ENCODE measurements around the gene MATN4.

The MATN4 gene

DNA sequence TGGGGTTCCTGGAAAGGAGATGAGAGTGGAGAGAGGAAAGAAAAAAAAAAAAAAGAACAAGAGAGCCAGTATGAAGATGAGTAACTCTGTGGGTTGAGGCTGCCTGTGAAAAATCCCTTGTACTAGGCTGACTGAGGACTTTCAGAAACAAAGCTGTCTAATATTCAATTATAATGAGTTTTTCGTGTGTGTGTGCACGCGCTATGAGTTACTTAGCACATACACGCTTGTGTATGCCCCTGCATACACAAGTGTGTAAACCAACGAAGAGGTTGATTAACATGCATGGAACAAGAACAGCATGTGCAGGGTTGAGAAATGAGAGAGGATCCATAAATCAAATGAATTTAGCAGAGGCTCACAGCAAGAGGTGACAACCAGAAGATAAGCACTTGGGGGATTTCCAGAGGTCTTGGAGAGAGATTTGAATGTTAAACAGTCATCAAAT lies 6.3 kb downstream of the MATN4 start:
- no peaks in the 10 kb centered on the region for H3K9me3 ChIP-seq
- H3K36me3 ChIP-seq (replicated peaks) = no peaks in the 10 kb centered on the region
- H3K27me3 ChIP-seq (ENCODE audit: low read depth) = no peaks in the 10 kb centered on the region; the same call in 1 of the 2 replicates
- in situ Hi-C loops (cut with MboI; ENCODE audit: low sequenced_read_pairs) = no loop called here
- peaks cover 3% of the 10 kb centered on the region; the same call in 1 of the 2 replicates for H3K4me1 ChIP-seq
- DNase-seq (ENCODE audit: low spot score in 2 of 2) = no peak
- no peak overlapping the region for H3K4me3 ChIP-seq

DNA sequence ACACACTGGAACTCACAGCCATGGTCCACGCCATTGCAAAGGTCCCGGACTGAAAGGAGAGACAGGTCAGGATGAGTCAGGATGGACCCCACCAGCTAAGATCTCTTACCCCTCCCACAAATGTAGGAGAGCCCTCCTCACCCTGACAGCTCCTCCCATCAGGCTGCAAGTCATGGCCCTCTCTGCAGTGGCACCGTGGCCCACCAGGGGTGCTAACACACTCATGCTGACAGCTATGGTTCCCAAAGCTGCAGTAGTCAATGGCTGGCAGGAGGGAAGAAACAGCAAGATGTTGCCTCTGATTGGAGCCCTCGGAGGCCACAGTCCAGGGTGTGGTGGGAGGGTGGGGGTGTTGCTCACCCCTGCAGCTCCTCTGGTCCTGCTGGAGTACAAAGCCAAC lies 7.1 kb downstream of the MATN4 start:
- no peaks in the 10 kb centered on the region for H3K4me1 ChIP-seq
- no peak overlapping the region for H3K4me3 ChIP-seq
- in situ Hi-C loops (cut with MboI; ENCODE audit: low sequenced_read_pairs) = no loop called here
- no peaks in the 10 kb centered on the region for H3K9me3 ChIP-seq
- H3K36me3 ChIP-seq (replicated peaks) = no peaks in the 10 kb centered on the region
- no peaks in the 10 kb centered on the region; the same call in 1 of the 2 replicates for H3K27me3 ChIP-seq (ENCODE audit: low read depth)
- peak; percentile 19 to 76 for DNase-seq (ENCODE audit: low spot score in 2 of 2)

GRCh38 chr20:45299786-45300185 lies 8.3 kb downstream of the MATN4 start:
- no peak for DNase-seq (ENCODE audit: low spot score in 2 of 2)
- Histone ChIP-seq H3K9me3 (no peaks in the 10 kb centered on the region), H3K36me3 (replicated peaks) (no peaks in the 10 kb centered on the region), H3K27me3 (ENCODE audit: low read depth) (no peaks in the 10 kb centered on the region; the same call in 1 of the 2 replicates), H3K4me1 (no peaks in the 10 kb centered on the region), H3K4me3 (no peak overlapping the region)
- in situ Hi-C loops (cut with MboI; ENCODE audit: low sequenced_read_pairs) = loop anchor here (25.0 kb wide), 1 partner anchor 262 kb away; no protein-coding TSS in a partner anchor

- no peak for DNase-seq (ENCODE audit: low spot score in 2 of 2)
- in situ Hi-C loops (cut with MboI; ENCODE audit: low sequenced_read_pairs) = loop anchor here (25.0 kb wide), 1 partner anchor 261 kb away; no protein-coding TSS in a partner anchor
- Histone ChIP-seq H3K27me3 (ENCODE audit: low read depth) (no peaks in the 10 kb centered on the region; the same call in 1 of the 2 replicates), H3K36me3 (replicated peaks) (no peaks in the 10 kb centered on the region), H3K9me3 (no peaks in the 10 kb centered on the region), H3K4me1 (no peaks in the 10 kb centered on the region), H3K4me3 (no peak overlapping the region)
Measured at GRCh38 chr20:45297786-45298497, 10.2 kb downstream of the MATN4 start.

- H3K27me3 ChIP-seq (ENCODE audit: low read depth) = no peaks in the 10 kb centered on the region; the same call in 1 of the 2 replicates
- no peaks in the 10 kb centered on the region for H3K4me1 ChIP-seq
- H3K9me3 ChIP-seq = no peaks in the 10 kb centered on the region
- DNase-seq (ENCODE audit: low spot score in 2 of 2) = no peak
- no peaks in the 10 kb centered on the region for H3K36me3 ChIP-seq (replicated peaks)
- H3K4me3 ChIP-seq = no peak overlapping the region
- in situ Hi-C loops (cut with MboI; ENCODE audit: low sequenced_read_pairs) = loop anchor here (25.0 kb wide), 1 partner anchor 257 kb away; no protein-coding TSS in a partner anchor
Measured at GRCh38 chr20:45294659-45295058, 13.4 kb downstream of the MATN4 start.

DNA sequence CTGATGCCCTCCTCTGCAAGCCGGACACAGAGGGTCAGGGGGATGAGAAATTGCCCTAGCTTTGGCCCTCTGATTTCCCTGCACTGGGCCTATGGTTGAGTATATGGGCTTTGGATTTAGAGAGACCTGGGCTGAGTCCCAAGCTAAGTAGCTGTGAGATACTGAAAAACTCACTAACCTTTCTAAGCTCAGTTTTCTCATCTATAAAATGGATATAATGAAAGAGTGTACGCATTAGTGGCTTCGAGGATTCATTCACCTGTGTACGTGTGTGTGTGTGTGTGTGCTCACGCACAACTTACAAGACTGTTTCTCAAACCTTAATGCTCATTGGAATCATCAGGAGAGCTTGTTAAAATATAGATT lies 14.1 kb downstream of the MATN4 start:
- Histone ChIP-seq H3K4me1 (no peaks in the 10 kb centered on the region), H3K36me3 (replicated peaks) (no peaks in the 10 kb centered on the region), H3K9me3 (no peaks in the 10 kb centered on the region), H3K27me3 (ENCODE audit: low read depth) (no peaks in the 10 kb centered on the region; the same call in 1 of the 2 replicates), H3K4me3 (peak overlapping the region; percentile 30; the same call in 1 of the 2 replicates)
- in situ Hi-C loops (cut with MboI; ENCODE audit: low sequenced_read_pairs) = loop anchor here (25.0 kb wide), 1 partner anchor 257 kb away; no protein-coding TSS in a partner anchor
- DNase-seq (ENCODE audit: low spot score in 2 of 2) = no peak

DNA sequence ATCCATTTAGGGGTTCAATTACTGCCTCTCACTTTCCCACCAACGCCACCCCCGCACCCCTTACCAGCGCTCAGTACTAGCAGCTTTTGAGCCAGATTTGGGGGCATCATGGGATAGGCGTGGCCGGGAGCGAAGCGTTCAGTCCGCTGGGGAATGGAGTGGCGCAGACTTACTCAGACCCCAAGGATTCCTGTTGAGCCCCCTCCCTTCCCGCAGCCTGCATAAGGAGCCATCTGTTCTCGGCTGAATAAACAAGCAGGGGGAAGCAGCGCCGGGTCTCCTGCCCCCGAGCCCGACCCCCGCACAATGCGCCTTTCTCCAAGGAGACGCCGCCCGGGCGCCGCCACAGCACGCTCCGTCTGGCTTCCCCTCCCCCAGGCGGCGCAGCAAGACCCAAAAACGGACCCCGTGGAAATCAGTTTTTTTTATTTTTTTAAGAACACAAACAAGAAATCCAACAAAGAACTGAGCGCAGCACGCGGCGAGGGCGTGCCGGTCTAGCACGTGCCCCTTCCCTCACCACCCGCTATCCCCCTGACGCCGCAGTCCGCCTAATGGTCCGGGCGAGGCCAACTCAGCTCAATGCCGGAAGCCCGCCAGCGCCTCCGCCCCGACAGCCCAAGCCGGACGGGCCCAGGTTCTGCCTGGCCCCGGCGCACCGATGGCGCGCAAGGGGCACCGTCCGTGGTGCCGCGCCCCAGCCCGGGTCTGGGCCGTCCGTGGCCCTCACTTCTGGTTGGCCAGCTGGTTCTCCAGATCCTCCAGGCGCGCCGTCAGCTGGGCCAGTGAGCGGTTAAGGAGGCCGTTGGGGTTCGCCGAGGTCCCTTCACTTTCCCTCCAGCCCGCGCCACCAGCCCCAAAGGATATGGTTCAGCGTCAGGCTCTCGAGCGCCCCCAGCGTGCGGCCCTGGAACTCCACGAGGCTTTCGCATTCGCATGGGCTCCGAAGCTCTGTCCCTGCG lies 14.8 kb downstream of the MATN4 start:
- peak; percentile 51 to 91 for DNase-seq (ENCODE audit: low spot score in 2 of 2)
- Histone ChIP-seq H3K27me3 (ENCODE audit: low read depth) (no peaks in the 10 kb centered on the region; the same call in 1 of the 2 replicates), H3K4me3 (peak overlapping the region; percentile 30), H3K36me3 (replicated peaks) (no peaks in the 10 kb centered on the region), H3K4me1 (no peaks in the 10 kb centered on the region), H3K9me3 (no peaks in the 10 kb centered on the region)
- in situ Hi-C loops (cut with MboI; ENCODE audit: low sequenced_read_pairs) = loop anchor here (25.0 kb wide), 1 partner anchor 256 kb away; no protein-coding TSS in a partner anchor

DNA sequence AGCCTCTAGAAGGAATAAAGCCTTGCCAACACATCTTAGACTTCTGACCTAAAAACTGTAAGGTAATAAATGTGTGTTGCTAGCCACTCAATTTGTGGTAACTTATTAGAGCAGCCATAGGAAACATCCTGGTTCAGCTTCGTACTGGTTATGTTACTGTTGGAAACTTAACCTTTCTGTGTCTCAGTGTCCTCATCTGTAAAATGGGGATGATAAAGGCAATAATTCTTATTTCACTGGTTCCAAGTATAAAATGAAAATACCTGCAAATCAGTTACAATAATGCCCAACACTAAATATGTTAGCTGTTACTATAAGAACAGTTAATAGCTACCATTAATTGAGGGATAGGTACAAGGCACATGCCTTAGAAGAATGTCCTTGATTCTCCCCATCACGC lies 15.8 kb downstream of the MATN4 start:
- Histone ChIP-seq H3K9me3 (no peaks in the 10 kb centered on the region), H3K4me3 (no peak overlapping the region), H3K36me3 (replicated peaks) (no peaks in the 10 kb centered on the region), H3K4me1 (no peaks in the 10 kb centered on the region), H3K27me3 (ENCODE audit: low read depth) (no peaks in the 10 kb centered on the region; the same call in 1 of the 2 replicates)
- in situ Hi-C loops (cut with MboI; ENCODE audit: low sequenced_read_pairs) = loop anchor here (25.0 kb wide), 1 partner anchor 255 kb away; no protein-coding TSS in a partner anchor
- DNase-seq (ENCODE audit: low spot score in 2 of 2) = no peak

DNA sequence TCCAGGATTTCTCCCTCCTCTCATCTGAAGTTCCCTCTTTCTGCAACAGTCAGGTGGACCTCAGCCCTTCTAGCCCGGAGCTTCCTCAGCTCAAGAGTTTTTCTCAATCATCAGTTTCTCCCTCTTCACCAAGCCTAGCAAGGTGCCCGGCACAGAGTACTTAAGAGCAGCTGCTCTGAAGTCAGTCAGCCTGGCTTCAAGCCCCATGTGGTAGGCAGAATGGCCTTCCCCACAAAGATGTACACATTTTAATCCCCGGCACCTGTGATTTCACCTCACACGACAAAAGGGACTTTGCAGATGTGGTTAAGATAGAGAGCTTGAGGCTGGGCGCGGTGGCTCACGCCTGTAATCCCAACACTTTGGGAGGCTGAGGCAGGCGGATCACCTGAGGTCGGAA lies 16.6 kb downstream of the MATN4 start:
- H3K9me3 ChIP-seq = no peaks in the 10 kb centered on the region
- no peak for DNase-seq (ENCODE audit: low spot score in 2 of 2)
- in situ Hi-C loops (cut with MboI; ENCODE audit: low sequenced_read_pairs) = loop anchor here (25.0 kb wide), 1 partner anchor 254 kb away; no protein-coding TSS in a partner anchor

GRCh38 chr20:45290677-45291355 lies 17.3 kb downstream of the MATN4 start:
- no peaks in the 10 kb centered on the region for H3K27me3 ChIP-seq (ENCODE audit: low read depth)
- peak; percentile 72 to 85 for DNase-seq (ENCODE audit: low spot score in 2 of 2)
- no peaks in the 10 kb centered on the region for H3K9me3 ChIP-seq
- no peaks in the 10 kb centered on the region for H3K36me3 ChIP-seq (replicated peaks)
- H3K4me3 ChIP-seq = no peak overlapping the region
- in situ Hi-C loops (cut with MboI; ENCODE audit: low sequenced_read_pairs) = loop anchor here (25.0 kb wide), 1 partner anchor 254 kb away; no protein-coding TSS in a partner anchor
- no peaks in the 10 kb centered on the region for H3K4me1 ChIP-seq

More for the DNA sequence above, 16.6 kb downstream of the MATN4 start:
- Histone ChIP-seq H3K27me3 (ENCODE audit: low read depth) (no peaks in the 10 kb centered on the region), H3K4me1 (no peaks in the 10 kb centered on the region), H3K4me3 (no peak overlapping the region), H3K36me3 (replicated peaks) (no peaks in the 10 kb centered on the region)

DNA sequence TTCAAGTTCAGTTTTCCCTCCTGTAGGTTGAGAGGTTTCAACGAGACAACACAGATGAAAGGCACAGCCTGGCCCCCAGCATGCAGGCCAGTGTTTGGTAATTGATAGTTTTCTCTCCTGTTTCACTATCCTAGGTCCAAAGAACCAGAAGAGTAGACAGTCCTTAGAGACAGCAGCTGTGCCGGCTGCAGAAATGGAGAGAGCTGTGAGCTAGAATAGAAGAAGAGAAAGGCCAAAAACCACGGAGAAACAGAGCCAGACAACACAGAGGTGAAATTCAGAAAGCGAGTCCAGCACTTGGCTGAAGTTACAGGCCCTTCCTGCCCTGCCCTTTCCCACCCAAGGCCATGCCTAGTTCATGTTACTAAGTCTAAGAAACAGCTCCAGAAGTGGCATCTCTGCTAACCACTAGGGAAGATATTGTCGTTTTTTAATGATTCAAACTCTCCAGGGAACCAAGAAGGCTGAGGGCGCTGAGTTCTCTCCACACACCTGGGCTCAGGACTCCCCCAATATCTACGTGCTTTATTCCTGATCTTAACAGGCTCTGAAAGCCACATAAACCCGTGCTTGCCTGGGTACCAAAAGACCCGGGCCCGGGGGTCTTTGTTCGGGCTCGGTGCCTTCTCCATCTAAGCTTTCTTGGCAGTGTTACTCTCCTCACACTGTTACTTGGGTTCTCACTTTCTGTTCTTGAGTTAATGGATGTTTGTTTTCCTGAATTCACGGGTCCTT lies 18.0 kb downstream of the MATN4 start:
- Histone ChIP-seq H3K4me3 (no peak overlapping the region), H3K4me1 (no peaks in the 10 kb centered on the region), H3K9me3 (no peaks in the 10 kb centered on the region), H3K36me3 (replicated peaks) (no peaks in the 10 kb centered on the region), H3K27me3 (ENCODE audit: low read depth) (no peaks in the 10 kb centered on the region)
- in situ Hi-C loops (cut with MboI; ENCODE audit: low sequenced_read_pairs) = loop anchor here (25.0 kb wide), 1 partner anchor 253 kb away; no protein-coding TSS in a partner anchor
- no peak for DNase-seq (ENCODE audit: low spot score in 2 of 2)

DNA sequence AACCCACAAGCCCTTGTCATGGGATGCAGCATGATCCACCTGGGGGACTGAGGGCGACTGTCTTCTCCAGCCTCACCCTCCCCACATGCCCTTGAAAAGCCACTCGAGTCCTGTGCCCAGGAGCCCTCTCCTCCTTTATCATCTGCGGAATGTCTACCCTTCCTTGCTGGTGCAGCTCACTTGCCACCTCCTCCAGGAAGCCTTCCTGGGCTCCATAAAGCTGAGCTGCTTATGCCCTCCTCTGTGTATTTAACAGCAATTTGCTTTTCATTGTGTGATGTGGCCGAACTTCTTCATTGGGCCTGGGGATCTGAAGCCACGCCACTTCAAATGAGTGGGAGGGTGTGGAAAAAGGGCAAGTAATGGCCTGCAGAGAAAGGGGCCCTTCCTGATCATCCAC lies 19.2 kb downstream of the MATN4 start:
- no peaks in the 10 kb centered on the region; the same call in 1 of the 2 replicates for H3K9me3 ChIP-seq
- no peak overlapping the region for H3K4me3 ChIP-seq
- in situ Hi-C loops (cut with MboI; ENCODE audit: low sequenced_read_pairs) = loop anchor here (25.0 kb wide), 1 partner anchor 252 kb away; no protein-coding TSS in a partner anchor
- H3K36me3 ChIP-seq (replicated peaks) = no peaks in the 10 kb centered on the region
- no peaks in the 10 kb centered on the region for H3K4me1 ChIP-seq
- DNase-seq (ENCODE audit: low spot score in 2 of 2) = no peak
- H3K27me3 ChIP-seq (ENCODE audit: low read depth) = no peaks in the 10 kb centered on the region

Measured in HAP-1 (cell line).